Measurements from ENCODE around the gene LCN15.

GRCh38 chr9:136765041-136765440 is 723 bp upstream of the LCN15 start:
- TF ChIP-seq CHD1 (IDR thresholded peaks at IDR 0.05; ENCODE audit: low read depth, low read length): no peak
- TF ChIP-seq, protein P1, sequence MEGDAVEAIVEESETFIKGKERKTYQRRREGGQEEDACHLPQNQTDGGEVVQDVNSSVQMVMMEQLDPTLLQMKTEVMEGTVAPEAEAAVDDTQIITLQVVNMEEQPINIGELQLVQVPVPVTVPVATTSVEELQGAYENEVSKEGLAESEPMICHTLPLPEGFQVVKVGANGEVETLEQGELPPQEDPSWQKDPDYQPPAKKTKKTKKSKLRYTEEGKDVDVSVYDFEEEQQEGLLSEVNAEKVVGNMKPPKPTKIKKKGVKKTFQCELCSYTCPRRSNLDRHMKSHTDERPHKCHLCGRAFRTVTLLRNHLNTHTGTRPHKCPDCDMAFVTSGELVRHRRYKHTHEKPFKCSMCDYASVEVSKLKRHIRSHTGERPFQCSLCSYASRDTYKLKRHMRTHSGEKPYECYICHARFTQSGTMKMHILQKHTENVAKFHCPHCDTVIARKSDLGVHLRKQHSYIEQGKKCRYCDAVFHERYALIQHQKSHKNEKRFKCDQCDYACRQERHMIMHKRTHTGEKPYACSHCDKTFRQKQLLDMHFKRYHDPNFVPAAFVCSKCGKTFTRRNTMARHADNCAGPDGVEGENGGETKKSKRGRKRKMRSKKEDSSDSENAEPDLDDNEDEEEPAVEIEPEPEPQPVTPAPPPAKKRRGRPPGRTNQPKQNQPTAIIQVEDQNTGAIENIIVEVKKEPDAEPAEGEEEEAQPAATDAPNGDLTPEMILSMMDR (conservative IDR thresholded peaks at IDR 0.05; ENCODE audit: low read depth, low read length): no peak
- TF ChIP-seq MAZ (IDR thresholded peaks at IDR 0.05; ENCODE audit: borderline replicate concordance, low read depth, low read length): no peak
- no peak for TF ChIP-seq POLR2A (IDR thresholded peaks at IDR 0.05; ENCODE audit: low read depth, low read length)
- TF ChIP-seq RFX5 (IDR thresholded peaks at IDR 0.05; ENCODE audit: low read depth, low read length): no peak
- TF ChIP-seq SMC3 (IDR thresholded peaks at IDR 0.05; ENCODE audit: low read depth, low read length): no peak
- no peak for TF ChIP-seq RAD21 (IDR thresholded peaks at IDR 0.05; ENCODE audit: low read length)
- TF ChIP-seq FOS (IDR thresholded peaks at IDR 0.05; ENCODE audit: low read depth, low read length): no peak
- TF ChIP-seq NFE2L2 (IDR thresholded peaks at IDR 0.05; ENCODE audit: low read depth, low read length): no peak

Data from IMR-90 (cell line).